Mucosa of gallbladder (tissue), 1 donor: Measurements from ENCODE around the gene PCP4L1. TPM values are rescaled to one million over a fixed set of nuclear protein-coding genes. Genes with fewer than 3 reads are reported as not detected.
"Not testable (repeated sequence)": the region's sequence is repeated elsewhere in the genome, so short reads cannot be mapped to it uniquely, and the experiment has no call there.

ENCODE experiments used
- DNase-seq: peaks from one replicate; pipeline ENCODE4 v3.0.0-alpha.2; 2020; ENCODE audit warnings: low spot score
- total RNA-seq: library from RNA; stranded (reverse); gene quantifications from one replicate; pipeline ENCODE4 v1.2.1, GENCODE V29; 2021
- donor health status: DM: no; HTN: no; CAD: no.

PCP4L1 gene
- total RNA-seq, 1 donor from 2014 or later = 17.7 TPM

- DNase-seq = peak; percentile 93
Observed at GRCh38 chr1:161314201-161314981, 55.8 kb downstream of the PCP4L1 start, which contains the start of gene SDHC. Gene SDHC (plus strand): TSS chr1:161314381. CDS start chr1:161314406, 25 bp downstream.

DNA sequence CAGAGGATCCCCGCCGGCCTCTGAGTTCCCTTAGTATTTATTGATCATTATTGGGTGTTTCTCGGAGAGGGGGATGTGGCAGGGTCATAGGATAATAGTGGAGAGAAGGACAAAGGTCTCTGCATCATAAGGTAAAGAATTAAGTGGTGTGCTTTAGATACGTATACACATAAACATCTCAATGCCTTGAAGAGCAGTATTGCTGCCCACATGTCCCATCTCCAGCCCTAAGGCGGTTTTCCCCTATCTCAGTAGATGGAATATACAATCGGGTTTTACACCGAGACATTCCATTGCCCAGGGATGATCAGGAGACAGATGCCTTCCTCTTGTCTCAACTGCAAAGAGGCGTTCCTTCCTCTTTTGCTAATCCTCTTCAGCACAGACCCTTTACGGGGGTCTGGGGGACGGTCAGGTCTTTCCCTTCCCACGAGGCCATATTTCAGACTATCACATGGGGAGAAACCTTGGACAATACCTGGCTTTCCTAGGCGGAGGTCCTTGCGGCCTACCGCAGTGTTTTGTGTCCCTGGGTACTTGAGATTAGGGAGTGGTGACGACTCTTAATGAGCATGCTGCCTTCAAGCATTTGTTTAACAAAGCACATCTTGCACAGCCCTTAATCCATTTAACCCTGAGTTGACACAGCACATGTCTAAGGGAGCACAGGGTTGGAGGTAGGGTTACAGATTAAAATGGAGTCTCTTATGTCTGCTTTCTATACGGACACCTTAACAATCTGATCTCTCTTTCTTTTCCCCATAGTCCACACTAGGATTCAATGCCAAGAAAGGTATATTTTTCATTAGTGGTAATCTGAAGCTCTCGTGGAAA is 57.5 kb downstream of the PCP4L1 start:
- not testable (repeated sequence) for DNase-seq

DNA sequence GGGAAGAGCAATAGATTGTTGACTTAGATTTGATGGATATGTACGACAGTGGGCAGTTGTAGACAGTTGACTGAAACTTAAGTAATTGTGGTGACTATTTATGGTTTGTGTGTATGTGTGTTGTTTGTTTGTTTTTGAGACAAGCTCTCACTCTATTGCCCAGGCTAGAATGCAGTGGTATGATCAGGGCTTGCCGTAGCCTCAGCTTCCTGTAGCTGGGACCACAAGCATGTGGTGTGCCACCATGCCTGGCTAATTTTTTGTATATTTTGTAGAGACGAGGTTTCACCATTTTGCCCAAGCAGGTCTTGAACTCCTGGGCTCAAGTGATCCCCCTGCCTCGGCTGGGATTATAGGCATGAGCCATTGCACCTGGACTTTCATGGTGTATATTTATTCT is 65.5 kb downstream of the PCP4L1 start:
- DNase-seq = no peak

DNA sequence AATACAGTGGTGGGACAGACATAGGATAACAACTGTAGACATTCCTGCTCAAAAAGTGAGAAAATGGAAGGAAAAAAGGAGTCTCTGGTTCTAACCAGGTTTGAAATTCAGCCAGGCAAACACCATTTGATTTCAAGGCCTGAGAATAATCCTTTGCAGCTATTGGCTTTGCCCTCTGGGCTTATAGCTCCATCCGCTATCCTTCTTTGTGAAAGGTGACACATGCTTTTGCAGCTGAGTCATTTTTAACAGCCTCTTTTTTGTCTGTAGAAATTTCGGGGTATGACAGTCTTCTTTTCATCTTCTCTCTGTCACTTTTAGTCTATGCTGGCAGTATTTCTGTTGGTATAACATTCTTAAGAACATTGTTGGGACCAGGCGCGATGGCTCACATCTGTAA is 71.8 kb downstream of the PCP4L1 start:
- DNase-seq = no peak

GRCh38 chr1:161333166-161333565 is 74.6 kb downstream of the PCP4L1 start:
- no peak for DNase-seq

Other genes starting within 250 kb of the PCP4L1 start
- 173 TPM for gene F11R, start 237.6 kb upstream of the PCP4L1 start, total RNA-seq
- 70.9 TPM for gene TSTD1, start 219.8 kb upstream of the PCP4L1 start, total RNA-seq
- 58.8 TPM for gene USF1, start 212.8 kb upstream of the PCP4L1 start, total RNA-seq
- gene ARHGAP30, start 188.9 kb upstream of the PCP4L1 start, total RNA-seq = 16.2 TPM
- gene NECTIN4, start 169.2 kb upstream of the PCP4L1 start, total RNA-seq = 20.3 TPM
- 14.3 TPM for gene KLHDC9, start 160.4 kb upstream of the PCP4L1 start, total RNA-seq
- gene PFDN2, start 140.7 kb upstream of the PCP4L1 start, total RNA-seq = 35.4 TPM
- 67.6 TPM for gene NIT1, start 140.6 kb upstream of the PCP4L1 start, total RNA-seq
- gene DEDD, start 126.1 kb upstream of the PCP4L1 start, total RNA-seq = 38.7 TPM
- 114 TPM for gene UFC1, start 104.8 kb upstream of the PCP4L1 start, total RNA-seq
- 42.4 TPM for gene USP21, start 99.2 kb upstream of the PCP4L1 start, total RNA-seq
- gene PPOX, start 92.3 kb upstream of the PCP4L1 start, total RNA-seq = 25.6 TPM
- gene B4GALT3, start 81.2 kb upstream of the PCP4L1 start, total RNA-seq = 36.4 TPM
- 7.3 TPM for gene ADAMTS4, start 59.7 kb upstream of the PCP4L1 start, total RNA-seq
- 82.5 TPM for gene NDUFS2, start 56.4 kb upstream of the PCP4L1 start, total RNA-seq
- 31.5 TPM for gene FCER1G, start 43.5 kb upstream of the PCP4L1 start, total RNA-seq
- gene APOA2, start 35.1 kb upstream of the PCP4L1 start, total RNA-seq = 5.1 TPM
- gene TOMM40L, start 32.7 kb upstream of the PCP4L1 start, total RNA-seq = 15.1 TPM
- not detected for gene NR1I3, start 20.5 kb upstream of the PCP4L1 start, total RNA-seq
- 9.0 TPM for gene MPZ, start 51.2 kb downstream of the PCP4L1 start, total RNA-seq
- gene SDHC, start 55.6 kb downstream of the PCP4L1 start, total RNA-seq = 203 TPM
- not detected for gene CFAP126, start 109.1 kb downstream of the PCP4L1 start, total RNA-seq
- gene FCGR2A, start 246.7 kb downstream of the PCP4L1 start, total RNA-seq = 53.9 TPM